GM03348 (cell line): Measurements from ENCODE around the gene LARP7.
"Not testable (repeated sequence)": the region's sequence is repeated elsewhere in the genome, so short reads cannot be mapped to it uniquely, and the experiment has no call there.

ENCODE experiments used
- DNase-seq: peaks from one replicate; pipeline ENCODE4 v3.0.0; 2012; ENCODE audit warnings: low spot score

The LARP7 gene

GRCh38 chr4:112636688-112637551 lies at the start of gene LARP7, which contains the start of gene ZGRF1:
TSS of gene LARP7 (plus strand) at chr4:112637143. CDS start at chr4:112644670, 7,527 bp downstream.
TSS of gene ZGRF1 (minus strand) at chr4:112636909. CDS start at chr4:112633176, 3,733 bp downstream.
- peak; percentile 95 for DNase-seq

GRCh38 chr4:112589206-112589605 lies 47.7 kb upstream of the LARP7 start:
- DNase-seq, result peak; percentile 20

GRCh38 chr4:112591593-112591992 lies 45.4 kb upstream of the LARP7 start:
- DNase-seq, result no peak

- DNase-seq, result no peak
Observed at GRCh38 chr4:112592717-112593116, 44.2 kb upstream of the LARP7 start.

- no peak for DNase-seq
Observed at GRCh38 chr4:112593438-112594133, 43.4 kb upstream of the LARP7 start.

- DNase-seq, result no peak
Observed at GRCh38 chr4:112594993-112595392, 42.0 kb upstream of the LARP7 start.

- DNase-seq, result peak; percentile 81
Observed at GRCh38 chr4:112604589-112604988, 32.4 kb upstream of the LARP7 start.

- not testable (repeated sequence) for DNase-seq
Observed at GRCh38 chr4:112612814-112613213, 24.1 kb upstream of the LARP7 start.

GRCh38 chr4:112616984-112617383 lies 20.0 kb upstream of the LARP7 start:
- DNase-seq, result no peak

- DNase-seq, result no peak
Observed at GRCh38 chr4:112626228-112626627, 10.7 kb upstream of the LARP7 start.

- peak; percentile 46 for DNase-seq
Observed at GRCh38 chr4:112633477-112634235, 3.3 kb upstream of the LARP7 start.

- peak; percentile 3 for DNase-seq
Observed at GRCh38 chr4:112637552-112637866, 566 bp downstream of the LARP7 start.

GRCh38 chr4:112642526-112642925 lies 5.6 kb downstream of the LARP7 start:
- DNase-seq, result no peak

- DNase-seq, result not testable (repeated sequence)
Observed at GRCh38 chr4:112644595-112645535, 7.9 kb downstream of the LARP7 start.

GRCh38 chr4:112645541-112646329 lies 8.8 kb downstream of the LARP7 start:
- no peak for DNase-seq

- DNase-seq, result no peak
Observed at GRCh38 chr4:112646632-112647537, 9.9 kb downstream of the LARP7 start.

- no peak for DNase-seq
Observed at GRCh38 chr4:112647785-112648184, 10.8 kb downstream of the LARP7 start.

- no peak for DNase-seq
Observed at GRCh38 chr4:112648263-112649054, 11.5 kb downstream of the LARP7 start.

- DNase-seq, result no peak
Observed at GRCh38 chr4:112649055-112649408, 12.1 kb downstream of the LARP7 start.
